ENCODE measurements around the gene ANKRD12. TPM values are rescaled to one million over a fixed set of nuclear protein-coding genes. Genes with fewer than 3 reads are reported as not detected.

Gene ANKRD12
- total RNA-seq, 1 donor from 2014 or later: 8.5 TPM

DNA sequence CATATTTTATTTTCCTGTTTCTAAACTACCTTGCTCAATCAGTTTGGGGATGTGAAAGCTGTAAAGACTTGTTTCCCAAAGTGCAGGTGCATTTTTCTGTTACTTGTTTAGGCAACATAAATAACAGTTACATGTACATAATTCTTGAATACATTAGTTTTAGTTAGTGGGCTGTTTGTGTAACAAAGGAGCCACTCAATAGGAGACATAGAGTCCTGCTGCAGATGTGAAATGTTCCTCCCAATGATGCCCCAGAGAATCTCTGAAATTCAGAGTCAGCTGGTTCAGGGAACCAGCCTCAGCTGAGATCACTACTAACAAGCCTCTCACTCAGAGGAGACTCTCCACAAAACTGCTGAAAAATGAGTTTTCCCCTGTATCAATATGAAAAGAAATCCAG, 106.4 kb downstream of the ANKRD12 start:
- TF ChIP-seq, protein P1, sequence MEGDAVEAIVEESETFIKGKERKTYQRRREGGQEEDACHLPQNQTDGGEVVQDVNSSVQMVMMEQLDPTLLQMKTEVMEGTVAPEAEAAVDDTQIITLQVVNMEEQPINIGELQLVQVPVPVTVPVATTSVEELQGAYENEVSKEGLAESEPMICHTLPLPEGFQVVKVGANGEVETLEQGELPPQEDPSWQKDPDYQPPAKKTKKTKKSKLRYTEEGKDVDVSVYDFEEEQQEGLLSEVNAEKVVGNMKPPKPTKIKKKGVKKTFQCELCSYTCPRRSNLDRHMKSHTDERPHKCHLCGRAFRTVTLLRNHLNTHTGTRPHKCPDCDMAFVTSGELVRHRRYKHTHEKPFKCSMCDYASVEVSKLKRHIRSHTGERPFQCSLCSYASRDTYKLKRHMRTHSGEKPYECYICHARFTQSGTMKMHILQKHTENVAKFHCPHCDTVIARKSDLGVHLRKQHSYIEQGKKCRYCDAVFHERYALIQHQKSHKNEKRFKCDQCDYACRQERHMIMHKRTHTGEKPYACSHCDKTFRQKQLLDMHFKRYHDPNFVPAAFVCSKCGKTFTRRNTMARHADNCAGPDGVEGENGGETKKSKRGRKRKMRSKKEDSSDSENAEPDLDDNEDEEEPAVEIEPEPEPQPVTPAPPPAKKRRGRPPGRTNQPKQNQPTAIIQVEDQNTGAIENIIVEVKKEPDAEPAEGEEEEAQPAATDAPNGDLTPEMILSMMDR (conservative IDR thresholded peaks at IDR 0.05; ENCODE audit: low read depth, low read length): no peak
- no peak for DNase-seq (ENCODE audit: low read depth)
- no peak overlapping the region for H3K4me3 ChIP-seq (ENCODE audit: low read depth, low read length)

DNA sequence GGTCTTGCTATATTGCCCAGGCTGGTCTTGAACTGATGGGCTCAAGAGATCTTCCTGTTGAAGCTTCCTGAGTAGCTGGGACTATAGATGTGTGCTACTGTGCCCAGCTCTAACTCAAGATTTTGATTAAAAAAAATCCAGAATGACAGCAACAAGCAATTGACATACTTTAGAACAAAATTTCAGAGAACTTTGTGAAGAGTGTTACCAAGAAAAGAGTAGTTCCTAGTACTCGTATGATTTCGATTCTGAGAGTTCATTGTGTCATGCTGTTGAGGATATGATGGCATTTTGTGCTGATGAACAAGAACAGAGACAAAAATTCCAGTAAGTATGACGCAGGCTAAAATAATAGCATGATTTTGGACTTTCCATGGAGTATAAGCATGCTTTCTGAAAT, 107.8 kb downstream of the ANKRD12 start:
- DNase-seq (ENCODE audit: low read depth): no peak
- H3K4me3 ChIP-seq (ENCODE audit: low read depth, low read length): no peak overlapping the region
- TF ChIP-seq, protein P1 (conservative IDR thresholded peaks at IDR 0.05; ENCODE audit: low read depth, low read length): no peak

DNA sequence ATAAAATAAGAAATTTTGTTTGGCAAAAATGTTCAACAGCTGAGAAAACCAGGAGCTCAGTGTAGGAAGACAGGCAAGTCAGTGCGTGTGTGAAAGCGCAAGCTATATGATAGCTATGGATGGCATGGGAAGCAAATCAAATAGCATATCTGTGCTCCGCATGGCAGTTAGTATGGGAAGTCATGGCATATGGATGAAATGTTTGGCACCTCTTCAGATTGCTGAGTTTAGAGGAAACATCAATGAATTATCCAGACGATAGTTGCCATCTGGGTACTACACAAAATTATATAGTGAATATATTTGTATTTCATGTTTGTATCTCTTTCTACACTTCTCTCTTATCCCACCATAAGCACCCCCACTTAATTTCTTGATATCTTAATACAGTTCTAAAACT, 112.1 kb downstream of the ANKRD12 start:
- H3K4me3 ChIP-seq (ENCODE audit: low read depth, low read length): no peak overlapping the region
- TF ChIP-seq, protein P1 (conservative IDR thresholded peaks at IDR 0.05; ENCODE audit: low read depth, low read length): no peak
- DNase-seq (ENCODE audit: low read depth): no peak

DNA sequence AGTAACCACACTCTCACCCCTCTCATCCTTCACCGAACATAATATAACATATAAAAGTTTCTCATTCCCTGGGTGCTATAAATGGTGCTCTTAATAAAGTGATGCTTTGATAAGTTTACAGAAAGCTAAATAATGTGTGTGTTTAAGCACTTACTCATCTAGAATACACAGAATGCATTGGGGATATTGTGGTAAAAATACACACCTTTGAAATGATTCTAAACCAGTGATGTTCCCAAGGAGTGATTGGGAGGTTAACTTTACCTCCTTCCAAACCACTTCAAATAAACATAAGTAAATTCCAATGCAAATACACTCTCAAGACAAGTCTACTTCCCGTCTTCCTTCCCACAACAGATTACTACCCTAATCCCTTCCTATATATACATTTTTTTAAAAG, 112.7 kb downstream of the ANKRD12 start:
- no peak for DNase-seq (ENCODE audit: low read depth)
- no peak overlapping the region for H3K4me3 ChIP-seq (ENCODE audit: low read depth, low read length)
- TF ChIP-seq, protein P1 (conservative IDR thresholded peaks at IDR 0.05; ENCODE audit: low read depth, low read length): no peak

DNA sequence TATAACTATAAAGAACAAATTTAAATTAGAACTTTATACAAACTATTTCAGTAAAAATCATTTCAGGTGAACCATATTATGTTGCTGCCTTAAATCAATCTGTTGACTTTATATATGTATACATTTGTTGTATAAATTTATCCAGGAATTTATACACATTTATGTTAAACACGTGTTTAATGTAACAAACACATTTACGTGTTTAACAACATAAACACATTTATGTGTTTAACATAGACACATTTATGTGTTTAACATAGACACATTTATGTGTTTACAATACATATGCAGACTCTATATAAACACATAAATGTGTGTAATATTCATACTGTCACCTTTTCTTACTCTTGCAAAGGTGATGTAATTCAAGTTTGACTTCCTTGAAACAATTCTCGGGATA, 122.6 kb downstream of the ANKRD12 start:
- TF ChIP-seq, protein P1 (conservative IDR thresholded peaks at IDR 0.05; ENCODE audit: low read depth, low read length): no peak
- DNase-seq (ENCODE audit: low read depth): no peak
- H3K4me3 ChIP-seq (ENCODE audit: low read depth, low read length): no peak overlapping the region

DNA sequence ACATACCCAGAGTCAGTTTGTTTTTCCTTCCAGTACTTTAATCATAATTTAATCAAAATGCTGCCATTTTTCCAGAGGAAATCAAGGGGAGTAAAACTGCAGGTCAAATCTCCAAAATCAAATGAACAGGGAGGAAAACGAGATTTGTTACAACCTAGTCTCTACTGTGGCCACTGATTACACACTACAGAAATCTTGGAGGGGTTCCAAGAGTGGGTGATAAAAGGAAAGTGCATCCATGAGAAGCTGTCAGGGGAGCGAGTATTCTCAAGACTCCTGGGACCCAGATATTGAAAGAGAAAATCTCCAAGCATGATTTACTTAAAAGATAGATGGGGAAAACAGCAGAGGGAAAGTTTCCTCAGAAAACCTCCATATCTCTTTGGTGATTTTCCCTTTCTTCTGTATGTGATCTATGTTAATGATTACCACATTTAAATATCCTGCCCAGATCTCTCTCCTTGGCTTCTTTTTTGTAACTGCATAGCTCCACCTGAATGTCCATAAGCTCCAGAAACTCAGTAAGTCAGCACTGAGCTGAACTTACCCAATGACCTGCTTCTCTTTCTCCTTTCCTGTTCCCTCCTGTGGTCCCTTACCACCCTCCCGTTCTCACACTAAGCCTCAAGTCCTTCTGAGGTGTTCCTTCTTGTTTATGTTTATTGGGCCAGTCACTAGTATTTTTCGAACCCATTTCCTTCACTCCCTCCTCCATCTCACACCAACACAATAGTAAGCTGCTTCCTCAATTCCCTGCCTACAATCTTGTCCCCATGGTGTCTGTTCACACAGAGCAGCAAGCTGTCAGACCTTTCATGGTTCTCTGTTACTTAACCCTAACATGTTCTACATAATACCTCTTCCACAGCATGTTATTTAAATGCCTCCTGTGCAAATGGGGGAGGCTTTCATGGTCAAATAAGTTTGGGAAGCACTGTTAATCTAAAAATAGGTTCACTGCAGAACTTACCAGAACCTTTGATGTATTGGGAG, 124.1 kb downstream of the ANKRD12 start:
- no peak overlapping the region for H3K4me3 ChIP-seq (ENCODE audit: low read depth, low read length)
- no peak for DNase-seq (ENCODE audit: low read depth)
- TF ChIP-seq, protein P1 (conservative IDR thresholded peaks at IDR 0.05; ENCODE audit: low read depth, low read length): no peak

All from epithelial cell of proximal tubule (primary cell).